H9 (cell line): ENCODE data around the gene THBS1. TPM values are rescaled to one million over a fixed set of nuclear protein-coding genes. Genes with fewer than 3 reads are reported as not detected.

Experiments
- DNase-seq: peaks from one replicate; pipeline ENCODE4 v3.0.0-alpha.2; 2017
- H2AFZ ChIP-seq: one replicate; pipeline ENCODE4 v1.6.1; 2013; ENCODE audit warnings: mild to moderate bottlenecking, low read length, control low read depth, moderate library complexity
- H2AK5ac ChIP-seq: 2 replicates; pipeline ENCODE4 v1.6.1; 2013; ENCODE audit warnings: low read length, control low read depth, mixed read lengths; ENCODE audit not compliant: insufficient read length
- H2BK120ac ChIP-seq: one replicate; pipeline ENCODE4 v1.6.1; 2013; ENCODE audit warnings: low read depth, mild to moderate bottlenecking, low read length, control low read depth, inconsistent platforms; ENCODE audit not compliant: poor library complexity, severe bottlenecking
- H2BK12ac ChIP-seq: 2 replicates; pipeline ENCODE4 v1.6.1; 2013; ENCODE audit warnings: low read length, control low read depth, mixed read lengths, low read depth; ENCODE audit not compliant: insufficient read length
- H2BK15ac ChIP-seq: 2 replicates; pipeline ENCODE4 v1.6.1; 2013; ENCODE audit warnings: low read depth, low read length, control low read depth
- H2BK20ac ChIP-seq: one replicate; pipeline ENCODE4 v1.6.1; 2013; ENCODE audit warnings: low read depth, mild to moderate bottlenecking, low read length, control low read depth, inconsistent platforms; ENCODE audit not compliant: poor library complexity, severe bottlenecking
- H2BK5ac ChIP-seq: 2 replicates; pipeline ENCODE4 v1.6.1; 2013; ENCODE audit warnings: low read length, control low read depth, mixed read lengths; ENCODE audit not compliant: insufficient read length
- H3K14ac ChIP-seq: 2 replicates; pipeline ENCODE4 v1.6.1; 2013; ENCODE audit warnings: low read length, control low read depth; ENCODE audit not compliant: insufficient read depth
- H3K18ac ChIP-seq: 2 replicates; pipeline ENCODE4 v1.6.1; 2013; ENCODE audit warnings: low read depth, mild to moderate bottlenecking, mixed read lengths, low read length, control low read depth; ENCODE audit not compliant: insufficient read length
- H3K23ac ChIP-seq: 2 replicates; pipeline ENCODE4 v1.6.1; 2013; ENCODE audit warnings: low read length, control low read depth, mixed read lengths, low read depth; ENCODE audit not compliant: insufficient read length
- H3K23me2 ChIP-seq: 2 replicates; pipeline ENCODE4 v1.6.1; 2013; ENCODE audit warnings: low read depth, mild to moderate bottlenecking, mixed read lengths, low read length, control low read depth; ENCODE audit not compliant: insufficient read length, poor library complexity, severe bottlenecking
- H3K27ac ChIP-seq: 2 replicates; pipeline ENCODE4 v1.5.1; 2013; ENCODE audit warnings: low read length, control low read depth, mixed read lengths, low read depth; ENCODE audit not compliant: insufficient read length
- H3K27me3 ChIP-seq: 2 replicates; pipeline ENCODE4 v1.6.1; 2013; ENCODE audit warnings: low read length, control low read depth, inconsistent platforms; ENCODE audit not compliant: insufficient read depth
- H3K4ac ChIP-seq: 2 replicates; pipeline ENCODE4 v1.6.1; 2013; ENCODE audit warnings: low read depth, mild to moderate bottlenecking, control low read depth, inconsistent platforms, low read length, moderate library complexity
- H3K4me1 ChIP-seq: 2 replicates; pipeline ENCODE4 v1.6.1; 2013; ENCODE audit warnings: low read length, control low read depth, inconsistent platforms; ENCODE audit not compliant: insufficient read depth
- H3K4me2 ChIP-seq: 2 replicates; pipeline ENCODE4 v1.6.1; 2013; ENCODE audit warnings: low read length, control low read depth, mixed read lengths; ENCODE audit not compliant: insufficient read length, insufficient read depth
- H3K56ac ChIP-seq: 2 replicates; pipeline ENCODE4 v1.6.1; 2013; ENCODE audit warnings: low read depth, mild to moderate bottlenecking, mixed read lengths, low read length, control low read depth; ENCODE audit not compliant: insufficient read length
- H3K79me1 ChIP-seq: 2 replicates; pipeline ENCODE4 v1.6.1; 2013; ENCODE audit warnings: low read depth, mild to moderate bottlenecking, moderate library complexity, low read length, control low read depth, inconsistent platforms; ENCODE audit not compliant: insufficient read depth, poor library complexity, severe bottlenecking
- H3K79me2 ChIP-seq: 2 replicates; pipeline ENCODE4 v1.6.1; 2013; ENCODE audit warnings: low read length, control low read depth, inconsistent platforms; ENCODE audit not compliant: insufficient read depth
- H3K9ac ChIP-seq: 2 replicates; pipeline ENCODE4 v1.6.1; 2013; ENCODE audit warnings: low read length, control low read depth, mixed read lengths; ENCODE audit not compliant: insufficient read length; ENCODE audit errors: extremely low read depth
- H3K9me3 ChIP-seq: one replicate; pipeline ENCODE4 v1.6.1; 2013; ENCODE audit warnings: low read depth, low read length, inconsistent platforms; ENCODE audit not compliant: control insufficient read depth
- H3T11ph ChIP-seq: one replicate; pipeline ENCODE4 v1.6.1; 2013; ENCODE audit warnings: mild to moderate bottlenecking, low read length, control low read depth, inconsistent platforms
- H4K20me1 ChIP-seq: one replicate; pipeline ENCODE4 v1.6.1; 2013; ENCODE audit not compliant: control insufficient read depth, insufficient read length, insufficient read depth
- H4K5ac ChIP-seq: 2 replicates; pipeline ENCODE4 v1.6.1; 2013; ENCODE audit warnings: low read depth, mild to moderate bottlenecking, mixed read lengths, low read length, control low read depth; ENCODE audit not compliant: insufficient read length
- H4K8ac ChIP-seq: replicated peaks from 2 replicates; pipeline ENCODE4 v1.6.1; 2013; ENCODE audit warnings: low read length, control low read depth, mixed read lengths, low read depth; ENCODE audit not compliant: insufficient read length
- H4K91ac ChIP-seq: 2 replicates; pipeline ENCODE4 v1.6.1; 2013; ENCODE audit warnings: low read depth, mild to moderate bottlenecking, moderate library complexity, mixed read lengths, low read length, control low read depth; ENCODE audit not compliant: insufficient read length
- H3K27ac Mint-ChIP-seq, 3 experiments: 2 replicates in 2 of 3; 3 replicates in 1 of 3; pipeline ENCODE4 v1.8.0; 2020 to 2021; ENCODE audit warnings: mixed read lengths in 3 of 3, mild to moderate bottlenecking in 1 of 3, moderate library complexity in 1 of 3
- H3K27me3 Mint-ChIP-seq: 2 replicates; pipeline ENCODE4 v1.8.0; 2021; ENCODE audit warnings: low read depth, mild to moderate bottlenecking, moderate library complexity, mixed read lengths
- H3K36me3 Mint-ChIP-seq, 3 experiments: 2 replicates in 2 of 3; 3 replicates in 1 of 3; pipeline ENCODE4 v1.8.0; 2020 to 2021; ENCODE audit warnings: low read depth in 3 of 3, mixed read lengths in 3 of 3; ENCODE audit not compliant: insufficient read depth in 1 of 3
- H3K4me1 Mint-ChIP-seq, 2 experiments: 2 replicates each; pipeline ENCODE4 v1.8.0; 2020; ENCODE audit warnings: mixed read lengths in 2 of 2
- H3K4me3 Mint-ChIP-seq, 2 experiments: 2 replicates in 1 of 2; 3 replicates in 1 of 2; pipeline ENCODE4 v1.8.0; 2020 to 2021; ENCODE audit warnings: mild to moderate bottlenecking in 2 of 2, mixed read lengths in 2 of 2, moderate library complexity in 1 of 2
- H3K9me3 Mint-ChIP-seq, 2 experiments: 2 replicates in 1 of 2; 3 replicates in 1 of 2; pipeline ENCODE4 v1.8.0; 2020; ENCODE audit warnings: mild to moderate bottlenecking in 2 of 2, mixed read lengths in 2 of 2, moderate library complexity in 1 of 2
- WGBS: extraction: QIAGEN DNeasy Blood & Tissue Kit; methylation state at CpG from one replicate; pipeline ENCODE4 v1.1.7; 2013; ENCODE audit warnings: missing lambda C conversion rate, low lambda C conversion rate, mixed read lengths; ENCODE audit not compliant: insufficient read length; ENCODE audit errors: extremely low coverage; 5-methylcytosine and 5-hydroxymethylcytosine counted together
- total RNA-seq: library from RNA; stranded (reverse); gene quantifications from 2 replicates; pipeline ENCODE4 v1.2.1, GENCODE V29; 2021
- TF ChIP-seq, protein P1 (sequence below): fragments of 200-600 bp; sonication (generic); conservative IDR thresholded peaks from 3 replicates; pipeline ENCODE4 v1.8.0; 2021; ENCODE audit warnings: antibody characterized with exemption, mild to moderate bottlenecking

The THBS1 gene
- total RNA-seq, 1 experiment from 2014 or later: 72.1 TPM

- Histone ChIP-seq H3K79me2 (no peaks in the 10 kb centered on the region), H2AK5ac (no peak overlapping the region), H3K27ac (no peak overlapping the region), H2BK20ac (no peak overlapping the region), H3K9me3 (no peaks in the 10 kb centered on the region), H3K4me1 (no peaks in the 10 kb centered on the region), H3K9ac (no peak overlapping the region), H3K23me2 (no peaks in the 10 kb centered on the region), H3K4ac (no peak overlapping the region), H2BK120ac (no peak overlapping the region), H3T11ph (no peak overlapping the region), H3K18ac (no peak overlapping the region), H3K56ac (no peak overlapping the region), H4K5ac (no peak overlapping the region), H3K27me3 (no peaks in the 10 kb centered on the region), H2BK15ac (no peak overlapping the region), H4K8ac (no peak overlapping the region), H3K23ac (no peak overlapping the region), H4K20me1 (no peaks in the 10 kb centered on the region), H3K14ac (no peak overlapping the region), H4K91ac (no peak overlapping the region), H2BK12ac (no peak overlapping the region), H3K4me2 (no peak overlapping the region), H3K79me1 (no peaks in the 10 kb centered on the region), H2BK5ac (no peak overlapping the region), H2AFZ (no peak overlapping the region)
- DNase-seq: no peak
- no CpG with 5 or more reads among the region's 12 CpGs for WGBS
- TF ChIP-seq, protein P1, sequence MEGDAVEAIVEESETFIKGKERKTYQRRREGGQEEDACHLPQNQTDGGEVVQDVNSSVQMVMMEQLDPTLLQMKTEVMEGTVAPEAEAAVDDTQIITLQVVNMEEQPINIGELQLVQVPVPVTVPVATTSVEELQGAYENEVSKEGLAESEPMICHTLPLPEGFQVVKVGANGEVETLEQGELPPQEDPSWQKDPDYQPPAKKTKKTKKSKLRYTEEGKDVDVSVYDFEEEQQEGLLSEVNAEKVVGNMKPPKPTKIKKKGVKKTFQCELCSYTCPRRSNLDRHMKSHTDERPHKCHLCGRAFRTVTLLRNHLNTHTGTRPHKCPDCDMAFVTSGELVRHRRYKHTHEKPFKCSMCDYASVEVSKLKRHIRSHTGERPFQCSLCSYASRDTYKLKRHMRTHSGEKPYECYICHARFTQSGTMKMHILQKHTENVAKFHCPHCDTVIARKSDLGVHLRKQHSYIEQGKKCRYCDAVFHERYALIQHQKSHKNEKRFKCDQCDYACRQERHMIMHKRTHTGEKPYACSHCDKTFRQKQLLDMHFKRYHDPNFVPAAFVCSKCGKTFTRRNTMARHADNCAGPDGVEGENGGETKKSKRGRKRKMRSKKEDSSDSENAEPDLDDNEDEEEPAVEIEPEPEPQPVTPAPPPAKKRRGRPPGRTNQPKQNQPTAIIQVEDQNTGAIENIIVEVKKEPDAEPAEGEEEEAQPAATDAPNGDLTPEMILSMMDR: no peak
- peaks cover 9 to 23% (median 19%) of the 10 kb centered on the region in 3 experiments; a peak in 6 of 7 replicates for H3K36me3 Mint-ChIP-seq
- H3K9me3 Mint-ChIP-seq: no peaks in the 10 kb centered on the region
- H3K4me1 Mint-ChIP-seq: peaks cover 5 to 7% of the 10 kb centered on the region in 2 experiments
- H3K27ac Mint-ChIP-seq: no peak overlapping the region
- no peaks in the 10 kb centered on the region for H3K27me3 Mint-ChIP-seq
- H3K4me3 Mint-ChIP-seq: no peak overlapping the region
These were observed 18.3 kb downstream of the THBS1 start for GRCh38 chr15:39598958-39599845.
